IPS-18a (cell line): ENCODE data around the gene PPP1R8.
"Not testable (repeated sequence)": the region's sequence is repeated elsewhere in the genome, so short reads cannot be mapped to it uniquely, and the experiment has no call there.

Experiments
- H3K27ac ChIP-seq: one replicate; pipeline ENCODE4 v1.5.1; 2013; ENCODE audit warnings: low read length
- H3K27me3 ChIP-seq: one replicate; pipeline ENCODE4 v1.6.1; 2013; ENCODE audit warnings: mild to moderate bottlenecking, low read length; ENCODE audit not compliant: control insufficient read depth, insufficient read depth
- H3K36me3 ChIP-seq: one replicate; pipeline ENCODE4 v1.6.1; 2013; ENCODE audit warnings: low read depth, low read length; ENCODE audit not compliant: control insufficient read depth
- H3K4me1 ChIP-seq: one replicate; pipeline ENCODE4 v1.6.1; 2013; ENCODE audit warnings: low read depth, low read length; ENCODE audit not compliant: control insufficient read depth
- H3K4me3 ChIP-seq: one replicate; pipeline ENCODE4 v1.5.1; 2013; ENCODE audit warnings: low read length
- H3K9ac ChIP-seq: one replicate; pipeline ENCODE4 v1.6.1; 2013; ENCODE audit warnings: mild to moderate bottlenecking, low read length, moderate library complexity
- H3K9me3 ChIP-seq: one replicate; pipeline ENCODE4 v1.6.1; 2013; ENCODE audit warnings: low read depth, low read length; ENCODE audit not compliant: control insufficient read depth

The PPP1R8 gene

GRCh38 chr1:27808131-27808530, 22.5 kb upstream of the PPP1R8 start:
- H3K27me3 ChIP-seq, H3K4me3 ChIP-seq, H3K36me3 ChIP-seq, H3K27ac ChIP-seq, H3K9ac ChIP-seq, H3K9me3 ChIP-seq: not testable (repeated sequence)
- H3K4me1 ChIP-seq = peaks cover 12% of the 10 kb centered on the region

DNA sequence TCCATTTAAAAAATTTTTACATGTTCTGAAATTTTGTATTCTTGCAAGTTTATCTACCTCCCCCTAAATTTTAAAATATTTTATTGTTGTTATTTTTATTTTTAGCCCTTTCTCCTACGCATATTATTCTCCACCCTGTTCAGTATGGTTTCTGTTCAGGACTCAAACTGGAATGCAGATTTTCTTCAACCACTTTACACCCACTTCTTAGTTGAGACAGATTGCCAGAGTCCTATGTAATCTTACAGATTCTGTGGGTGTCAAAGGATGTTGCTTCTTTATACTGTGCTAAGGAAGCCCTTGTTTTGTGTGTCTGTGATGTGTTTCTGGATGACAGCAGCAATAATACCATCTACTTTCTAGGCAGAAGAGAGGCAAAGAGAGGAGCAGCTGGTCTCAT, 20.7 kb upstream of the PPP1R8 start:
- Histone ChIP-seq H3K27me3 (no peaks in the 10 kb centered on the region), H3K9ac (no peak overlapping the region), H3K36me3 (no peaks in the 10 kb centered on the region), H3K9me3 (no peaks in the 10 kb centered on the region), H3K4me1 (peaks cover 12% of the 10 kb centered on the region), H3K27ac (no peak overlapping the region), H3K4me3 (no peak overlapping the region)

- Histone ChIP-seq H3K4me1 (peaks cover 10% of the 10 kb centered on the region), H3K36me3 (no peaks in the 10 kb centered on the region), H3K27me3 (no peaks in the 10 kb centered on the region), H3K27ac (no peak overlapping the region), H3K9ac (no peak overlapping the region), H3K9me3 (no peaks in the 10 kb centered on the region), H3K4me3 (no peak overlapping the region)
Observed at GRCh38 chr1:27811741-27812500, 18.7 kb upstream of the PPP1R8 start.

- H3K9ac ChIP-seq = no peak overlapping the region
- H3K9me3 ChIP-seq = no peaks in the 10 kb centered on the region
- no peaks in the 10 kb centered on the region for H3K4me1 ChIP-seq
- H3K36me3 ChIP-seq = peaks cover 4% of the 10 kb centered on the region
- no peak overlapping the region for H3K4me3 ChIP-seq
- H3K27me3 ChIP-seq = no peaks in the 10 kb centered on the region
- no peak overlapping the region for H3K27ac ChIP-seq
Observed at GRCh38 chr1:27816921-27817630, 13.5 kb upstream of the PPP1R8 start.

GRCh38 chr1:27821761-27822315, 8.7 kb upstream of the PPP1R8 start:
- H3K27ac ChIP-seq = no peak overlapping the region
- peaks cover 4% of the 10 kb centered on the region for H3K36me3 ChIP-seq
- H3K9me3 ChIP-seq = no peaks in the 10 kb centered on the region
- no peak overlapping the region for H3K9ac ChIP-seq
- no peak overlapping the region for H3K4me3 ChIP-seq
- H3K27me3 ChIP-seq = no peaks in the 10 kb centered on the region
- H3K4me1 ChIP-seq = no peaks in the 10 kb centered on the region

- H3K27ac ChIP-seq = no peak overlapping the region
- H3K4me3 ChIP-seq = no peak overlapping the region
- no peaks in the 10 kb centered on the region for H3K36me3 ChIP-seq
- H3K4me1 ChIP-seq = no peaks in the 10 kb centered on the region
- H3K9me3 ChIP-seq = no peaks in the 10 kb centered on the region
- H3K9ac ChIP-seq = no peak overlapping the region
- H3K27me3 ChIP-seq = no peaks in the 10 kb centered on the region
Observed at GRCh38 chr1:27823784-27824183, 6.8 kb upstream of the PPP1R8 start.

GRCh38 chr1:27824411-27824810, 6.2 kb upstream of the PPP1R8 start:
- Histone ChIP-seq H3K4me3 (no peak overlapping the region), H3K4me1 (no peaks in the 10 kb centered on the region), H3K9me3 (no peaks in the 10 kb centered on the region), H3K36me3 (no peaks in the 10 kb centered on the region), H3K9ac (no peak overlapping the region), H3K27me3 (no peaks in the 10 kb centered on the region), H3K27ac (no peak overlapping the region)

DNA sequence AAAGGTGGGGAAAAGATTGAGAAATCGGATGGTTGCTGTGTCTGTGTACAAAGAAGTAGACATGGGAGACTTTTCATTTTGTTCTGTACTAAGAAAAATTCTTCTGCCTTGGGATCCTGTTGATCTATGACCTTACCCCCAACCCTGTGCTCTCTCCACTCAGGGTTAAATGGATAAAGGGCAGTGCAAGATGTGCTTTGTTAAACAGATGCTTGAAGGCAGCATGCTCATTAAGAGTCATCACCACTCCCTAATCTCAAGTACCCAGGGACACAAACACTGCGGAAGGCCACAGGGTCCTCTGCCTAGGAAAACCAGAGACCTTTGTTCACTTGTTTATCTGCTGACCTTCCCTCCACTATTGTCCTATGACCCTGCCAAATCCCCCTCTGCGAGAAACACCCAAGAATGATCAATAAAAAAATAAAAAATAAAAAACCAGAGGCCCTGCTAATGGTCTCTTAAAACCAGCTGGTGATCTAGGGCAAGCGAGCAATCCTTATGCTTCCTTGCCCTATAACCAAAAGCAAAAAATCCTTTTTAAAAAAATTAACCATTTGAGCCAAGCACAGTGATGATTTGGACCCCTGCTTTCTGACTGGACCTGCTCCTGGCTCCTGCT, 1.1 kb upstream of the PPP1R8 start:
- H3K9me3 ChIP-seq, H3K27ac ChIP-seq, H3K4me3 ChIP-seq, H3K27me3 ChIP-seq, H3K4me1 ChIP-seq: not testable (repeated sequence)
- H3K9ac ChIP-seq = peak overlapping the region; percentile 97
- H3K36me3 ChIP-seq = peaks cover 17% of the 10 kb centered on the region

DNA sequence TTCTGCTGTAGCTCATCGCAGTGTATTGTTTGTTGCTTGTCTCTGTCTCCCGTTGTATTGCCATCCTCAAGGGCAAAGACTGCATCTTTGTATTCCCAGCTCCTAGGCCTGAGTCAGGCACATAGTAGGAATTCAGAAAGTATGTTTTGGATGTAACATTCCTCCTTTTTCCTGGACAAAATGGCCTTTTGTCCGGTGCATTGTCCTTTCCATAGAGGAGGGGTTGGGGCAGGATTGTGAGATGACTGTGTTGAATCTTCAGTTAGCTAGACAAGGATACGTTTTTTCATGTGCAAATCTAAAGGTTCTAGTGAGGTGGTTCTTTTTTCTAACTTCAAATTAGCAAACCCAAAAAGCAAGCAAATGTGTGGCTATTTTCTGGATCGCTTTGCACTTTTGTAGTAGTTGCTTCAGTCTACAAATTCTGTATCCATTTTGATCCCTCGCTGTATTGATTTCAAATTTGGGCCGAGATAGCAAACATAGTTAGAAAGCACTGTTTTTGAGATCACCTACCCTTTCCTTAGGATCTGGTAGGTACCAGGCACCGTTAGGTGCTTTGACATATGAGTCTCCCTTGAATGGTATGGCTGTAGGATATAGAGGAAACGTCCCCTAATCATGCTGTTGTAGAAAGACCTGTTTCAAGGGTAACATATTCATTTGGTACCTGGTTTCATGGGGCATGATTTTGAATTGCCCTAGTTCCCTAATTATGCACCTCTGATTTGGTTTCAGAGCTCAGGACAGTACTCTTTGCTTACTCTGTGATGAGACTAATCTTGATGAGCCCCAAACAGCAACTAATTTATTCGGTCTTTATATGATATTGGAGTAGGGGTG, 1.2 kb downstream of the PPP1R8 start:
- Histone ChIP-seq H3K9me3 (no peaks in the 10 kb centered on the region), H3K27ac (peak overlapping the region; percentile 91), H3K36me3 (peaks cover 28% of the 10 kb centered on the region), H3K4me1 (peaks cover 9% of the 10 kb centered on the region), H3K4me3 (peak overlapping the region; percentile 88), H3K9ac (peak overlapping the region; percentile 97), H3K27me3 (no peaks in the 10 kb centered on the region)

GRCh38 chr1:27832762-27833161, 2.2 kb downstream of the PPP1R8 start:
- Histone ChIP-seq H3K27me3 (no peaks in the 10 kb centered on the region), H3K4me3 (no peak overlapping the region), H3K4me1 (peaks cover 9% of the 10 kb centered on the region), H3K36me3 (peaks cover 28% of the 10 kb centered on the region), H3K27ac (no peak overlapping the region), H3K9me3 (no peaks in the 10 kb centered on the region), H3K9ac (no peak overlapping the region)

- Histone ChIP-seq H3K9ac (no peak overlapping the region), H3K27ac (no peak overlapping the region), H3K36me3 (peaks cover 28% of the 10 kb centered on the region), H3K9me3 (no peaks in the 10 kb centered on the region), H3K4me3 (no peak overlapping the region), H3K27me3 (no peaks in the 10 kb centered on the region), H3K4me1 (peaks cover 9% of the 10 kb centered on the region)
Observed at GRCh38 chr1:27833470-27833869, 2.9 kb downstream of the PPP1R8 start.
